ENCODE measurements around the gene SLC16A10. TPM values are rescaled to one million over a fixed set of nuclear protein-coding genes. Genes with fewer than 3 reads are reported as not detected.

Gene SLC16A10
- total RNA-seq, 2 donors from 2014 or later: 6.0 to 7.3 TPM

DNA sequence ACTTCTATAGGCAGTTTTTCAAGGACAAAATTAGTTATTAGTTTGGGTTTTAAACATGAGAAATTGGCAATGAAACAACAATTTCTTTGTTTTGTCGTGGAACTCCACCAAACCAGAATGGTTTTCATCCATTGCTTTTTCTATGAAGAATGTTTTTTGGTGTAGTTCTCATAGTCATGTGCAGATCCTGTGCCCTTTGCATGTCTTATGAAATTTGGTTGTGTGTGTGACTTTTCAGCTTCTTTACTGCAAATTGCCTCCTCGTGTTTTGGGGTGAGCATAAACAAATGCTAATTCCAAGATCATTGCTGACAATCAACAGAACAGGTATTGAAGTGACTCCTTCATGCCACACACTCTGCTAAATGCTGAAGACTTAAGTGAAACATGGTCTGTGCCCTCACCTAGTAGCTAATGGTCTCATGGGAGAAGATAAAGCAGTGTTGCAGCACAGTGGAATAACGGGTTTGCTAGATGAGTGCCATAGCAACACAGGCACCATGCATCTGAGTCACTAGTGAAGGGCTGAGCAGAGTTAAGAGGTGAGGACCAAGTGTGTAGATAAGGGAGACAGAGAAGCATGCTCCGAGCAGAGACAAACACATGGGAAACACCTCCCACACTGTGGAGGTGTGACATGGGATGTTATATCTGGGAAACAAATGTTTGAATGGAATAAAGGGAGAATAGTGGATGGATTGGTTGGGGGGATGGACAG lies 120.0 kb downstream of the SLC16A10 start:
- H3K27me3 ChIP-seq: no peaks in the 10 kb centered on the region
- intact Hi-C loops (cut with DNase I): no loop called here
- DNase-seq: no peak

DNA sequence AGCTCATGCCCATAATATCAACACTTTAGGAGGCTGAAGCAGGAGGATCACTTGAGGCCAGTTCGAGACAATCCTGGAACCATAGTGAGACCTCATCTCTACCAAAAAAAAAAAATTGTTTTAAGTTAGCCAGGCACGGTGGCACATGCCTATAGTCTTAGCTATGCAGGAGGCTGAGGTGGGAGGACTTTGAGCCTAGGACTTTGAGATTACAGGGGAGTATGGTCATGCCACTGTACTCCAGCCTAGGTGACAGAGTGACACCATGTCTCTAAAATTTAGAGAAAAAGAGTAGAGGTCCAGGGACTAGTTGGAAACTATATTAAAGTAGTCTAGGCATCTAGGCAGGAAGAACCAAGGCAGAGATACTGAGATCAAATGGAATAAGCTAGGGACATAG lies 121.6 kb downstream of the SLC16A10 start:
- intact Hi-C loops (cut with DNase I): no loop called here
- Histone ChIP-seq H3K27me3 (no peaks in the 10 kb centered on the region), H3K4me1 (no peaks in the 10 kb centered on the region), H3K36me3 (no peaks in the 10 kb centered on the region), H3K9me3 (no peaks in the 10 kb centered on the region), H3K27ac (no peak overlapping the region), H3K9ac (ENCODE audit: low read depth in 2 of 2, low read length in 2 of 2) (no peak overlapping the region), H3K4me3 (no peak overlapping the region)
- no peak for DNase-seq
- TF ChIP-seq, protein P1, sequence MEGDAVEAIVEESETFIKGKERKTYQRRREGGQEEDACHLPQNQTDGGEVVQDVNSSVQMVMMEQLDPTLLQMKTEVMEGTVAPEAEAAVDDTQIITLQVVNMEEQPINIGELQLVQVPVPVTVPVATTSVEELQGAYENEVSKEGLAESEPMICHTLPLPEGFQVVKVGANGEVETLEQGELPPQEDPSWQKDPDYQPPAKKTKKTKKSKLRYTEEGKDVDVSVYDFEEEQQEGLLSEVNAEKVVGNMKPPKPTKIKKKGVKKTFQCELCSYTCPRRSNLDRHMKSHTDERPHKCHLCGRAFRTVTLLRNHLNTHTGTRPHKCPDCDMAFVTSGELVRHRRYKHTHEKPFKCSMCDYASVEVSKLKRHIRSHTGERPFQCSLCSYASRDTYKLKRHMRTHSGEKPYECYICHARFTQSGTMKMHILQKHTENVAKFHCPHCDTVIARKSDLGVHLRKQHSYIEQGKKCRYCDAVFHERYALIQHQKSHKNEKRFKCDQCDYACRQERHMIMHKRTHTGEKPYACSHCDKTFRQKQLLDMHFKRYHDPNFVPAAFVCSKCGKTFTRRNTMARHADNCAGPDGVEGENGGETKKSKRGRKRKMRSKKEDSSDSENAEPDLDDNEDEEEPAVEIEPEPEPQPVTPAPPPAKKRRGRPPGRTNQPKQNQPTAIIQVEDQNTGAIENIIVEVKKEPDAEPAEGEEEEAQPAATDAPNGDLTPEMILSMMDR (IDR thresholded peaks at IDR 0.05): no peak

More for the DNA sequence above, 120.0 kb downstream of the SLC16A10 start:
- no peak overlapping the region for H3K9ac ChIP-seq (ENCODE audit: low read depth in 2 of 2, low read length in 2 of 2)
- H3K27ac ChIP-seq: no peak overlapping the region
- no peak overlapping the region for H3K4me3 ChIP-seq
- no peaks in the 10 kb centered on the region for H3K36me3 ChIP-seq
- no peaks in the 10 kb centered on the region for H3K9me3 ChIP-seq
- TF ChIP-seq, protein P1 (IDR thresholded peaks at IDR 0.05): no peak
- no peaks in the 10 kb centered on the region for H3K4me1 ChIP-seq

DNA sequence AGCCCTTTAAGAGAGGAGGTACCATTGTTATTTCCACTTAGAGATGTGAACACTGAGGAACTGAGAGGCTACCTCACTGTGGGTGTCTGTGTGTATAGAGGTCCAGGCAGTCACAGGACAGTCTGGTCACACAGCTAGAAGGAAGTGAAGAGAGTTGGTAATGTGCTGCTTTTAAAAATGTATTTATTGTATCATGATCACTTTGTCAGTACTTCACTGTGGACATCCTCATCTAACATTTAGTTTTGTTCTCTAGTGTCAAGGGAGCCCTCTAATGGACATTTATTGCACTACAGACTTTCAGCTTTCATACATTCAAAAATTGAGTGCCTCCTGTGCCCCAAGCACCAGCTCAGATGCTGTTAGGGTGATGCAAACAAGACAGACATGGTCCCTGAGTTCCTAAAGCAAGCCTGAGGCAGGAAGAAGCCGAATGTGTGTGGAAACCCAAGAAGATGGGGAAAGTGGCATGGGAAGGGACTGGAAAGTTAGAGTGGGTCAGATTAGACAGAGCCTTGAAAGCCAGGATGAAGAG lies 123.0 kb downstream of the SLC16A10 start:
- H3K9ac ChIP-seq (ENCODE audit: low read depth in 2 of 2, low read length in 2 of 2): no peak overlapping the region
- TF ChIP-seq, protein P1 (IDR thresholded peaks at IDR 0.05): peak; percentile 57
- intact Hi-C loops (cut with DNase I): loop anchor here (2.0 kb wide), 2 partner anchors 153 to 199 kb away; no protein-coding TSS in a partner anchor
- H3K36me3 ChIP-seq: no peaks in the 10 kb centered on the region
- no peaks in the 10 kb centered on the region for H3K27me3 ChIP-seq
- no peak overlapping the region for H3K27ac ChIP-seq
- H3K4me3 ChIP-seq: no peak overlapping the region
- no peaks in the 10 kb centered on the region for H3K4me1 ChIP-seq
- DNase-seq: no peak
- H3K9me3 ChIP-seq: no peaks in the 10 kb centered on the region

DNA sequence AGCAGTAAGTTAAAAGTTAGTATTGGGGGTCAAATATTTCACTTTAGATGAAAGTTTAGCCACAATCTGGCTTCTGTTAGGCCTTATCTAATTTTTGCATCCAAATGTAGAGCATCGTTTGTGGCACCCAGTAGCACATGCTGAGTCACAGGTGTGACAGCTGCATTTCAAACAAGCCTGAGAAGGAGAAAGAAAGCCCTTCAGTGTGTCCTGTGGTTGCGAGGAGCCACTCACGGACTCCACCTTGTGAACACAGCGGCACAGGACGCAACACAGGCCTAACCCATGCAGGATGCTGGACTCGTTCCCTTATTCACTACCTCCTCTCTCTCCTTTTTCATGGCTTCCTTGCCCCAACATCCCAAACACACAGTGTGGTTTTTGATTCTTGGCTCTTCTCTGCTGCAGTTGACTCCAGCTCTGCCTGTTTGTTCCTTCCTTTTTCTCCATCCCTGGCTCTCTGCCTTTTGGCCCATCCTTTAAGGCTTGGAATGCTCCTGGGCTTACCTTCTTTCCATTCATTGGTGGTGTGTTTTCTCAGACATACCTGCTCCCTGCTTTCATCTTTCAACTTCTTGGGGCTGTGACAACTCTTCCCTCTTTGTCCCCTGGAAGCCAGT lies 124.2 kb downstream of the SLC16A10 start:
- DNase-seq: no peak
- H3K9me3 ChIP-seq: no peaks in the 10 kb centered on the region
- H3K9ac ChIP-seq (ENCODE audit: low read depth in 2 of 2, low read length in 2 of 2): no peak overlapping the region
- H3K36me3 ChIP-seq: no peaks in the 10 kb centered on the region
- H3K4me3 ChIP-seq: no peak overlapping the region
- H3K27ac ChIP-seq: no peak overlapping the region
- H3K27me3 ChIP-seq: no peaks in the 10 kb centered on the region
- H3K4me1 ChIP-seq: no peaks in the 10 kb centered on the region
- intact Hi-C loops (cut with DNase I): loop anchor here (2.0 kb wide), 2 partner anchors 155 to 201 kb away; no protein-coding TSS in a partner anchor
- TF ChIP-seq, protein P1 (IDR thresholded peaks at IDR 0.05): no peak

DNA sequence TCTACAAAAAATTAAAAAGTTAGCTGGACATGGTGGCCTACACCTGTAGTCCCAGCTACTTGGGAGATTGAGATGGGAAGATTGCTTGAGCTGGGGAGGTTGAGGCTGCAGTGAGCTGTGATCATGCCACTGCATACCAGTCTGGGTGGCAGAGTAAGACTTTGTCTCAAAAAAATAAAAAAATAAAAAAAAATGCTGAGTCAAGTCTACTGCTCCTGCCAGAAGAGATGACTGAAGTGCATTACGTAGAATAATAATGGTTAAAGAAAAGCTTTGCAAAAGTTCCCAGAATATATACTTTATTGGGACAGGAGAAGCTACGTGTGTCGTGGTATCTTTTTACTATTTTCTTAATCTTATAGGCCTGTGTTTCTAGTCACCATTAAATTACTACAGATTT lies 125.3 kb downstream of the SLC16A10 start:
- Histone ChIP-seq H3K9me3 (no peaks in the 10 kb centered on the region), H3K27me3 (no peaks in the 10 kb centered on the region)
- intact Hi-C loops (cut with DNase I): no loop called here

More for the DNA sequence above, 125.3 kb downstream of the SLC16A10 start:
- no peak overlapping the region for H3K4me3 ChIP-seq
- no peak for DNase-seq
- TF ChIP-seq, protein P1 (IDR thresholded peaks at IDR 0.05): no peak
- no peak overlapping the region for H3K9ac ChIP-seq (ENCODE audit: low read depth in 2 of 2, low read length in 2 of 2)
- H3K27ac ChIP-seq: no peak overlapping the region
- H3K4me1 ChIP-seq: no peaks in the 10 kb centered on the region
- no peaks in the 10 kb centered on the region for H3K36me3 ChIP-seq

Data from colonic mucosa (tissue), 4 donors.